VCaP (cell line): Measurements from ENCODE around the gene PIN1.

Source experiments
- H3K27ac ChIP-seq: fragments of 450-650 bp; 2 replicates; pipeline ENCODE4 v1.5.1; 2017
- TF ChIP-seq, protein P1 (sequence below): fragments of 450-650 bp; conservative IDR thresholded peaks from 2 replicates; pipeline ENCODE4 v1.5.1; 2017; ENCODE audit warnings: mild to moderate bottlenecking, moderate library complexity

PIN1 gene

DNA sequence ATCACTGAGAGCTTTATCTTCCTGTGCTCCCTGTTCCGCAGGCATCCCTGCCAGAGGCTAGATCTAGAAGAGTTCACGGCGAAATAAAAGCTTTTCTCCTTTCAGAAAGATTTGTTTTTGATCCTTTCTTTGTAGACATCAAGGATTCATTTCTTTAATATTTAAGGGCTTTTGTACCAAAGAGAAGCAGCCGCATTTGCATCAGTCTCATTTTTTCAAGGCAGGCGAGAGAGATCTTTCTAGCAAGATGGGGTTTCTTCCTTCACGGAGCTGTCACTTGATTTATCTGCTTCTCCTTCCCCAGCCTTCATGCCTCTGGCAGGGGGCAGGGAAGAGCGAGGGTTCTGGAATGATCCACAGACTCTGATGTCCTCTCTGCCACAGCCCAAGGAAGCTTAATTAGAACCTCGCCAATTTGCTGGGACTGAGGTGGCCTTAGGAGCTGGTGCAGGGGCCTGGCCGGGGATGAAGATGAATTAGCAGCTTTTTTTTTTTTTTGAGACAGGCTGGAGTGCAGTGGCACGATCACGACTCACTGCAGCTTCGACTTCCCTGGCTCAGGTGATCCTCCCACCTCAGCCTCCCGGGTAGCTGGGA is 40.0 kb downstream of the PIN1 start:
- TF ChIP-seq, protein P1, sequence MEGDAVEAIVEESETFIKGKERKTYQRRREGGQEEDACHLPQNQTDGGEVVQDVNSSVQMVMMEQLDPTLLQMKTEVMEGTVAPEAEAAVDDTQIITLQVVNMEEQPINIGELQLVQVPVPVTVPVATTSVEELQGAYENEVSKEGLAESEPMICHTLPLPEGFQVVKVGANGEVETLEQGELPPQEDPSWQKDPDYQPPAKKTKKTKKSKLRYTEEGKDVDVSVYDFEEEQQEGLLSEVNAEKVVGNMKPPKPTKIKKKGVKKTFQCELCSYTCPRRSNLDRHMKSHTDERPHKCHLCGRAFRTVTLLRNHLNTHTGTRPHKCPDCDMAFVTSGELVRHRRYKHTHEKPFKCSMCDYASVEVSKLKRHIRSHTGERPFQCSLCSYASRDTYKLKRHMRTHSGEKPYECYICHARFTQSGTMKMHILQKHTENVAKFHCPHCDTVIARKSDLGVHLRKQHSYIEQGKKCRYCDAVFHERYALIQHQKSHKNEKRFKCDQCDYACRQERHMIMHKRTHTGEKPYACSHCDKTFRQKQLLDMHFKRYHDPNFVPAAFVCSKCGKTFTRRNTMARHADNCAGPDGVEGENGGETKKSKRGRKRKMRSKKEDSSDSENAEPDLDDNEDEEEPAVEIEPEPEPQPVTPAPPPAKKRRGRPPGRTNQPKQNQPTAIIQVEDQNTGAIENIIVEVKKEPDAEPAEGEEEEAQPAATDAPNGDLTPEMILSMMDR: no peak
- H3K27ac ChIP-seq: no peak overlapping the region

DNA sequence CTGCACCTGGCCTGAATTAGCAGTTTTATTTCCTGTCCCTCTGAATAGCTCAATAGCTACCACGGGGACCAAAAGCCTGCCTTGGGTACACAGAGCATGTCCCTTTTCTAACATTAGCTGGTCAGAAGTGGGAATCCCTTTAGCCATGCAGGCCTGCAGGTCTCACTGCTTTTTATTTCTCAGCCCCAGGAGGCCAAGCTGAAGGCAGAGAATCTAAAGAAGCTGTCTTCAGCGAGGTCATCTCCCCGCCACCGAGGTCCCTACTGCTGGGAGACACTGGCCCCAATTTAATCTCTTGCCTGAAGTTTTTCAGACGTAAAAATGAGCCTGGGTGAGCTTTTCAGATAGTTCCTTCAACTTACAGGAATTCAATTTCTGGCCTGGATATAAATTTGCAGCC is 40.7 kb downstream of the PIN1 start:
- TF ChIP-seq, protein P1: no peak
- H3K27ac ChIP-seq: no peak overlapping the region

DNA sequence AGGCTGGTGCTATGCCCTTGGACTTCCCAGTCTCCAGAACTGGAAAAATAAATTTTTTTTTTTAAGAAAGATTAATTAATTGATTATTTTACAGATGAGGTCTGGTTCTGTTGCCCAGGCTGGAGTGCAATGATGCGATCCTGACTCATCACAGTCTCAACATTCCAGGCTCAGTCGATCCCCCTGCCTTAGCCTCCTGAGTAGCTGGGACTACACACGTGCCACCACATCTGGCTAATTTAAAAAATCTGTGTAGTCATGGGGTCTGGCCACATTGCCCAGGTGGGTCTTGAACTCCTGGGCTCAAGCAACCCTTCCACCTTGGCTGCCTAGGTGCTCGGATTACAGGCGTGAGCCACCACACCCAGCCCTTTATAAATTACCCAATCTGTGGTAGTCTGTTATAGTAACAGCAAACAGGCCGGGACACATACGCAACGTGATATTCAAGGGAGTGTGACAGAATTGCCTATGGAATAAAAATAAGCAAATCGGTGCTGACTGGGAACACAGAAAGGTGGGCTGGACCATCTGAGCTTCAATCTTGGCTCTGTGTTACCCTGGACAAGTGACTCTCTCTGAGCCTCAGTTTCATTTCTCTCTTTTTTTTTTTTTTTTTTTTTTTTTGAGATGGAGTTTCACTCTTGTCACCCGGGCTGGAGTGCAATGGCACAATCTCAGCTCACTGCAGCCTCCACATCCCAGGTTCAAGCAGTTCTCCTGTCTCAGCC is 42.8 kb downstream of the PIN1 start:
- TF ChIP-seq, protein P1: no peak
- H3K27ac ChIP-seq: no peak overlapping the region

DNA sequence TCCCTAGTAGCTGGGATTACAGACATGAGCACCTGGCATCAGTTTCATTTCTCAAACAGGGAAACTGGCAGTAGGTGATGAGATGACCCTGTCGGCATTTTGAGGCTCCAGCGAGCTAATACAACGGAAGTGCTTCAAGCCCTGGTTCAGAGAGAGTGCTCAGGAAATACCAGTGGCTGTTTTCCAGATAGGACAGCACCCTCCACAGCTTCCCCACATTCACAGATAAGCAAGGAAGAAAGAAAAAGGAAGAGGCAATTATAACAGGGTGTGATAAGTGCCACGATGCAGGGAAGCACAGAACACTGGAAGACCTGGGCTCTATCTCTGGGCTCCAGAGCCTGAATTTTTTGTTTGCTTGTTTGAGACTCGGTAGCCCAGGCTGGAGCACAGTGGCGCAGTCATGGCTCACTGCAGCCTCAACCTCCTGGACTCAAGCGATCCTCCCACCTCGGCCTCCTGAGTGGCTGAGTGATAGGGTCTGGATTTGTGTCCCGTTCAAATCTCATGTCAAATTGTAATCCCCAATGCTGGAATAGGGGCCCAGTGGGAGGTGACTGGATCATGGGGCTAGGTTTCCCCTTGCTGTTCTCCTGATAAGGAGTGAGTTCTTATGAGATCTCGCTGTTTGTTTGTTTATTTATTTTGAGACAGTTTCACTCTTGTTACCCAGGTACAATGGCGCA is 43.5 kb downstream of the PIN1 start:
- TF ChIP-seq, protein P1: no peak
- no peak overlapping the region for H3K27ac ChIP-seq

DNA sequence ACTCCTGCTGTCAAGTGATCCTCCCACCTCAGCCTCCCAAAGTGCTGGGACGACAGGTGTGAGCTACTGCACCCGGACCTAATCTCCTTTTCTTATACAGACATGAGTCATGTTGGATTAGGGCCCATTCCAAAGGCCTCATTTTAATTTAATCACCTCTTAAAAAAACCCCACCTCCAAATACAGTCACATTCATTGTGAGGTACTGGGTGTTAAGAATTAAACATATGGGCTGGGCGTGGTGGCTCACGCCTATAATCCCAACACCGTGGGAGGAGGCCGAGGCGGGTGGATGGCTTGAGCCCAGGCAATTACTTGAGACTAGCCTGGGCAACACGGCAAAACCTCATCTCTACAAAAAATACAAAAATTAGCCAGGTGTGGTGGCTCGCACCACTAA is 46.6 kb downstream of the PIN1 start:
- no peak overlapping the region for H3K27ac ChIP-seq
- TF ChIP-seq, protein P1: no peak

DNA sequence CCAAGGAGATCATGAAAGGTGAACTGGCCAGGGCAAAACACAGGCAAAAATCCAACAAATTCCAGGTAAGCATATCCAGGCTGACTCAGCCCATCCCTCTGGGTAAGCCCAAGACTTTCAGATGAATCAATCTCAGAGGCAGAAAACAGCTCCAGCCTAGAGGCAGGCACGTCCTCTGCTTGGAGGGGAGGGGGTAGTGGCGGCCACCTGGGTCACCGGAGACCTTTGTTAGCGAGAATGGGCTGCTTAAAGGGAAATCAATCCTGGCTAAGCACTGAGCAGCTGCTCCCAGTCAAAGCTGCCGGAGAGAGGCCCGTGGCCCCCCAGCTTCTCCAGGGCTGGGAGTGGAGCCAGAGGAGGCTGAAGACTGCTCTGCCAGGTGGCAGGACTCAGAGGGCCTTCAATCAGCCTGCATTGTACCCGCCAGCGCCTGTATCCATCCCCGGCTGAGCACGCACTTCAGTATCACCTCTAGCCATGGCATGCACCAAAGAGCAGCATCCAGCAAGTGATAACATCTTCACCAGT is 48.2 kb downstream of the PIN1 start:
- TF ChIP-seq, protein P1: no peak
- H3K27ac ChIP-seq: no peak overlapping the region

DNA sequence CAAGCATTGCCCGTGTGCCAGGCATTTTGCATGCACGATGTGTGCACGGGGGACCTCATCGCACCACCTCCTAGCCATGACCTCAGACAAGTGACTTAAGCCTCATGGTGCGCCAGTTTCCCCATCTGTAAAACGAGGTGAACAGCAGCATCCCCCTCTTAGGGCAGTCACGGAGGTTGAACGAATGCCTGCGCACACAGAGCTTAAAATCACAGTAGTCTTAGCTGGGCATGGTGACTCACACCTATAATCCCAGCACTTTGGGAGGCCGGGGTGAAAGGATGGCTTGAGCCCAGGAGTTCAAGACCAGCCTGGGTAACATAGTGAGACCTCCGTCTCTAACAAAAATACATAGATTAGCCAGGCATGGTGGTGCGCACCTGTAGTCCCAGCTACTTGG is 48.6 kb downstream of the PIN1 start:
- TF ChIP-seq, protein P1: no peak
- no peak overlapping the region for H3K27ac ChIP-seq
